Measurements from ENCODE around the gene GPR3.
"Not testable (repeated sequence)": the region's sequence is repeated elsewhere in the genome, so short reads cannot be mapped to it uniquely, and the experiment has no call there.

The GPR3 gene

GRCh38 chr1:27402349-27402754 is 9.9 kb downstream of the GPR3 start:
- DNase-seq: peak; percentile 31

- DNase-seq: peak; percentile 51
These were observed 10.8 kb downstream of the GPR3 start for GRCh38 chr1:27403065-27403726.

- no peak for DNase-seq
These were observed 11.5 kb downstream of the GPR3 start for GRCh38 chr1:27403931-27404330.

- no peak for DNase-seq
These were observed 12.7 kb downstream of the GPR3 start for GRCh38 chr1:27405074-27405473.

- not testable (repeated sequence) for DNase-seq
These were observed 13.4 kb downstream of the GPR3 start for GRCh38 chr1:27405598-27406361.

GRCh38 chr1:27406362-27406680 is 13.9 kb downstream of the GPR3 start:
- DNase-seq: no peak

- DNase-seq: not testable (repeated sequence)
These were observed 14.4 kb downstream of the GPR3 start for GRCh38 chr1:27406791-27407190.

GRCh38 chr1:27408151-27408550 is 15.7 kb downstream of the GPR3 start:
- peak; percentile 31 for DNase-seq

GRCh38 chr1:27409669-27410068 is 17.2 kb downstream of the GPR3 start:
- no peak for DNase-seq

GRCh38 chr1:27410709-27411108 is 18.3 kb downstream of the GPR3 start:
- no peak for DNase-seq

GRCh38 chr1:27412502-27412901 is 20.1 kb downstream of the GPR3 start:
- no peak for DNase-seq

- no peak for DNase-seq
These were observed 20.6 kb downstream of the GPR3 start for GRCh38 chr1:27413004-27413403.

- no peak for DNase-seq
These were observed 21.7 kb downstream of the GPR3 start for GRCh38 chr1:27414091-27414490.

- DNase-seq: peak; percentile 73
These were observed 24.1 kb downstream of the GPR3 start for GRCh38 chr1:27416387-27417111.

GRCh38 chr1:27417713-27418112 is 25.3 kb downstream of the GPR3 start:
- DNase-seq: no peak

- DNase-seq: peak; percentile 93
These were observed 26.1 kb downstream of the GPR3 start for GRCh38 chr1:27418326-27419185.

- DNase-seq: no peak
These were observed 31.3 kb downstream of the GPR3 start for GRCh38 chr1:27423709-27424108.

- DNase-seq: no peak
These were observed 34.9 kb downstream of the GPR3 start for GRCh38 chr1:27427329-27427728.

- DNase-seq: no peak
These were observed 35.4 kb downstream of the GPR3 start for GRCh38 chr1:27427816-27428315.

GRCh38 chr1:27428316-27429028 is 36.0 kb downstream of the GPR3 start:
- no peak for DNase-seq

GRCh38 chr1:27429029-27429425 is 36.6 kb downstream of the GPR3 start:
- DNase-seq: no peak

Measured in HCEC 1CT (cell line).